OCI-LY7 (cell line): ENCODE data around the gene S100A2. TPM values are rescaled to one million over a fixed set of nuclear protein-coding genes. Genes with fewer than 3 reads are reported as not detected.

ENCODE experiments used
- BruUV-seq: library from RNA; stranded (reverse); fragments of 400-500 nt; replicated peaks from 2 replicates; lab custom pipeline; 2021; lab: Mats Ljungman, UMichigan
- CTCF ChIA-PET: fragments of 300-600 bp; sonication (Branson Sonifier 250); formaldehyde crosslinking; loops from one replicate; lab custom pipeline; 2022; ENCODE audit warnings: antibody characterized with exemption; ENCODE audit not compliant: unreplicated experiment; lab: Charles Lee
- POLR2A ChIA-PET: fragments of 300-600 bp; sonication (Branson Sonifier 250); formaldehyde crosslinking; loops from one replicate; lab custom pipeline; 2022; ENCODE audit warnings: antibody characterized with exemption; lab: Charles Lee
- DNase-seq: peaks from one replicate; pipeline ENCODE4 v3.0.0-alpha.2; 2015; ENCODE audit warnings: low spot score
- H2AFZ ChIP-seq: fragments of 200-600 bp; sonication (generic), shearing (Covaris generic); 2 replicates; pipeline ENCODE4 v1.6.1; 2014; ENCODE audit warnings: mild to moderate bottlenecking, antibody characterized with exemption, low read length, moderate library complexity
- H3K27ac ChIP-seq: fragments of 200-600 bp; sonication (generic); 2 replicates; pipeline ENCODE4 v1.5.1; 2014; ENCODE audit warnings: mixed run types, low read depth, mild to moderate bottlenecking, moderate library complexity, low read length, inconsistent platforms; ENCODE audit not compliant: poor library complexity, severe bottlenecking
- H3K36me3 ChIP-seq: fragments of 200-600 bp; sonication (generic); 2 replicates; pipeline ENCODE4 v1.6.1; 2014; ENCODE audit warnings: mild to moderate bottlenecking, antibody characterized with exemption, low read length, moderate library complexity, mixed read lengths; ENCODE audit not compliant: insufficient read depth
- H3K4me1 ChIP-seq: fragments of 200-600 bp; sonication (generic); 2 replicates; pipeline ENCODE4 v1.5.1; 2014; ENCODE audit warnings: mild to moderate bottlenecking, low read length; ENCODE audit not compliant: insufficient read depth, poor library complexity, severe bottlenecking
- H3K4me2 ChIP-seq: fragments of 200-600 bp; sonication (generic); 2 replicates; pipeline ENCODE4 v1.6.1; 2014; ENCODE audit warnings: mild to moderate bottlenecking, low read length
- H3K4me3 ChIP-seq: fragments of 200-600 bp; sonication (generic); 2 replicates; pipeline ENCODE4 v1.5.1; 2014; ENCODE audit warnings: mild to moderate bottlenecking, low read depth, low read length; ENCODE audit not compliant: poor library complexity, severe bottlenecking
- H3K79me2 ChIP-seq: fragments of 200-600 bp; sonication (generic); 2 replicates; pipeline ENCODE4 v1.6.1; 2016; ENCODE audit warnings: low read depth, mild to moderate bottlenecking, low read length, moderate library complexity, mixed read lengths; ENCODE audit not compliant: insufficient read depth
- H3K9me2 ChIP-seq: fragments of 200-600 bp; sonication (generic); 2 replicates; pipeline ENCODE4 v1.6.1; 2016; ENCODE audit warnings: mild to moderate bottlenecking, low read length, mixed read lengths; ENCODE audit not compliant: insufficient read depth
- H3K9me3 ChIP-seq: fragments of 200-600 bp; sonication (generic); 2 replicates; pipeline ENCODE4 v1.6.1; 2014; ENCODE audit warnings: mild to moderate bottlenecking, mixed run types, low read length, mixed read lengths
- H4K20me1 ChIP-seq: fragments of 200-600 bp; sonication (generic); 2 replicates; pipeline ENCODE4 v1.6.1; 2014; ENCODE audit warnings: mild to moderate bottlenecking, antibody characterized with exemption, low read length, moderate library complexity, mixed read lengths; ENCODE audit not compliant: insufficient read depth
- EZH2phosphoT487 ChIP-seq: fragments of 200-600 bp; sonication (generic); IDR thresholded peaks from 2 replicates; pipeline ENCODE4 v1.6.1; 2018; ENCODE audit warnings: low read depth, borderline replicate concordance, mild to moderate bottlenecking, mixed run types, antibody characterized with exemption, low read length, moderate library complexity, mixed read lengths
- intact Hi-C: fragments of 100-400 bp; cut with micrococcal nuclease; formaldehyde crosslinking; loops from one replicate; pipeline ENCODE4 v1.10.0; 2022; ENCODE audit not compliant: unreplicated experiment
- total RNA-seq, 2 experiments: library from RNA; depleted of rRNA in 1 of 2; stranded (reverse); fragments of >200 nt in 1 of 2; shearing (Covaris generic) in 1 of 2; gene quantifications; 2 replicates each; pipeline ENCODE4 v1.2.3, GENCODE V29; 2014 to 2022
- TF ChIP-seq, protein P1 (sequence below): fragments of 200-600 bp; sonication (generic); conservative IDR thresholded peaks from 2 replicates; pipeline ENCODE4 v1.5.1; 2014; ENCODE audit warnings: mild to moderate bottlenecking, antibody characterized with exemption, low read length, moderate library complexity, mixed read lengths

S100A2 gene
- total RNA-seq, 2 experiments from 2014 or later: 1.4 TPM; not detected in 1

DNA sequence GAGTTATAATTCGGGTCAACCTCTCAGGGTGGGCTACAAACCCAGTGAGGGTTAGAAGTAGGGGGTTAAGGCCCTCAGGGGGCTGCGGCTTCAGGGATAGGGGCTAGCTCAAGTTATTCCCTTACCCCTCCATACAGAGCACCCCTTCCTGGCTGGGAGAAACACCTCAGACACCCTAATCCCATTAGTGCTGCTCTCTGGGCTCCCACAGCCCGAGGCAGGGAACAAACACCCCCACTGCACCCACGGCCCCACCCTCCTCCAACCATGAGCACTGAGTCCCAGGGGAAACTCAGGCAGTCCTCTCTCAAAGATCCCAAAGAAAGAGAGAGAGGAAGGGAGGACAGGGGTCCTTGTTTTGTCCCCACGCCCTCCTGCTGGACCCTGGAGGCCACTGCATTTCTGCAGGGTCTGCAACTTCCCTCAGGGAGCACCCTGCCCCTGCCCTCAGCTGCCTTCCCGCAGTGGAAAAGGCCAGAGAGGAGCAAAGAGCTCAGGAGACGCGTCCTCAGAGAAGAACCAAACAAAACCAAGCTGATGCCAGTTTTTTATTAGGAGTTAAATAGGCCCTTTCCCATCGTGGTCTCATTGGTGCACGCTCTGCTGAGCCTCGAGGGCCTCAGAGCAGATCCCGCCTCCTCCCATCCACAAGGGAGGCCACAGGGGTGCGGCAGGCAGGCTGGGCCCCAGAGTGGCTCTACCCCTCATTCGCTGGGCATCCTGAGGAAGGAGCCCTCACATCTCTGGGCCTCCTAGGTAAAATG lies 18.7 kb downstream of the S100A2 start:
- no peak overlapping the region for H2AFZ ChIP-seq
- H3K9me3 ChIP-seq: no peaks in the 10 kb centered on the region
- H3K4me2 ChIP-seq: no peak overlapping the region
- H4K20me1 ChIP-seq: no peaks in the 10 kb centered on the region
- no peaks in the 10 kb centered on the region for H3K79me2 ChIP-seq
- intact Hi-C loops: no loop called here
- no peaks in the 10 kb centered on the region for H3K9me2 ChIP-seq
- TF ChIP-seq, protein P1, sequence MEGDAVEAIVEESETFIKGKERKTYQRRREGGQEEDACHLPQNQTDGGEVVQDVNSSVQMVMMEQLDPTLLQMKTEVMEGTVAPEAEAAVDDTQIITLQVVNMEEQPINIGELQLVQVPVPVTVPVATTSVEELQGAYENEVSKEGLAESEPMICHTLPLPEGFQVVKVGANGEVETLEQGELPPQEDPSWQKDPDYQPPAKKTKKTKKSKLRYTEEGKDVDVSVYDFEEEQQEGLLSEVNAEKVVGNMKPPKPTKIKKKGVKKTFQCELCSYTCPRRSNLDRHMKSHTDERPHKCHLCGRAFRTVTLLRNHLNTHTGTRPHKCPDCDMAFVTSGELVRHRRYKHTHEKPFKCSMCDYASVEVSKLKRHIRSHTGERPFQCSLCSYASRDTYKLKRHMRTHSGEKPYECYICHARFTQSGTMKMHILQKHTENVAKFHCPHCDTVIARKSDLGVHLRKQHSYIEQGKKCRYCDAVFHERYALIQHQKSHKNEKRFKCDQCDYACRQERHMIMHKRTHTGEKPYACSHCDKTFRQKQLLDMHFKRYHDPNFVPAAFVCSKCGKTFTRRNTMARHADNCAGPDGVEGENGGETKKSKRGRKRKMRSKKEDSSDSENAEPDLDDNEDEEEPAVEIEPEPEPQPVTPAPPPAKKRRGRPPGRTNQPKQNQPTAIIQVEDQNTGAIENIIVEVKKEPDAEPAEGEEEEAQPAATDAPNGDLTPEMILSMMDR: no peak
- no peak for TF ChIP-seq EZH2phosphoT487
- H3K4me3 ChIP-seq: no peak overlapping the region
- BruUV-seq: no TSS peak
- ChIA-PET CTCF (no interaction called here), POLR2A (no interaction called here)
- H3K4me1 ChIP-seq: peaks cover 16% of the 10 kb centered on the region
- DNase-seq: no peak
- no peaks in the 10 kb centered on the region for H3K36me3 ChIP-seq
- H3K27ac ChIP-seq: no peak overlapping the region

DNA sequence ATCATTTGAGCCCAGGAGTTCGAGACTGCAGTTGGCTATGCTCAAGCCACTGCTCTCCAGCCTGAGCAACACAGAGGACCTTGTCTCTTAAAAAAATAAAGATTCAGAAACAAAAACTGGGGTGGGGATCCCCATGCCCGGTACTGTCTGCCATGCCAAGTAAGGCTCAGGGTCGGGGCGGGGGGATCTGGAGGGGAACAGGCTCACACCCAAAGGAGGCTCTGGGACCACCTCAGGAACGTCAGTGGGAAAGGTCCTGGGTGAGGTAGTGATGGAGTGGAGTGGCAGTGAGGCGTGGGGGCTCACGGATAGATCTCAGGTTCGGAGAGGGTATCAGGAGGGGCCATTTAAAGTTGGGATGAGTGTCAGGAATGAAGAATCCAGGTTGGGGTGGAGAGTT lies 19.3 kb downstream of the S100A2 start:
- intact Hi-C loops: no loop called here

More for the DNA sequence above, 19.3 kb downstream of the S100A2 start:
- TF ChIP-seq, protein P1: no peak
- no peak for TF ChIP-seq EZH2phosphoT487
- H3K9me2 ChIP-seq: no peaks in the 10 kb centered on the region
- peaks cover 16% of the 10 kb centered on the region for H3K4me1 ChIP-seq
- no peak overlapping the region for H3K27ac ChIP-seq
- H2AFZ ChIP-seq: no peak overlapping the region
- H3K9me3 ChIP-seq: no peaks in the 10 kb centered on the region
- ChIA-PET CTCF (no interaction called here), POLR2A (no interaction called here)
- H3K79me2 ChIP-seq: no peaks in the 10 kb centered on the region
- no peaks in the 10 kb centered on the region for H4K20me1 ChIP-seq
- no peak for DNase-seq
- H3K36me3 ChIP-seq: no peaks in the 10 kb centered on the region
- H3K4me3 ChIP-seq: no peak overlapping the region
- no peak overlapping the region for H3K4me2 ChIP-seq
- no TSS peak for BruUV-seq
